ENCODE data around the gene SPRY1.

SPRY1 gene

GRCh38 chr4:123430501-123430900 is 33.9 kb downstream of the SPRY1 start:
- DNase-seq (ENCODE audit: low read depth) = no peak
- H3K4me3 ChIP-seq (ENCODE audit: low read depth, low read length) = no peak overlapping the region

GRCh38 chr4:123433573-123433972 is 37.0 kb downstream of the SPRY1 start:
- H3K4me3 ChIP-seq (ENCODE audit: low read depth, low read length) = no peak overlapping the region
- no peak for DNase-seq (ENCODE audit: low read depth)

GRCh38 chr4:123433976-123434375 is 37.4 kb downstream of the SPRY1 start:
- no peak for DNase-seq (ENCODE audit: low read depth)
- no peak overlapping the region for H3K4me3 ChIP-seq (ENCODE audit: low read depth, low read length)

GRCh38 chr4:123435246-123436113 is 38.9 kb downstream of the SPRY1 start:
- no peak overlapping the region for H3K4me3 ChIP-seq (ENCODE audit: low read depth, low read length)
- no peak for DNase-seq (ENCODE audit: low read depth)

GRCh38 chr4:123438031-123438430 is 41.4 kb downstream of the SPRY1 start:
- no peak for DNase-seq (ENCODE audit: low read depth)
- no peak overlapping the region for H3K4me3 ChIP-seq (ENCODE audit: low read depth, low read length)

- no peak for DNase-seq (ENCODE audit: low read depth)
- H3K4me3 ChIP-seq (ENCODE audit: low read depth, low read length) = no peak overlapping the region
Observed at GRCh38 chr4:123443401-123444289, 47.0 kb downstream of the SPRY1 start.

- no peak overlapping the region for H3K4me3 ChIP-seq (ENCODE audit: low read depth, low read length)
Observed at GRCh38 chr4:123444290-123444731, 47.7 kb downstream of the SPRY1 start.

GRCh38 chr4:123446865-123447474 is 50.4 kb downstream of the SPRY1 start:
- no peak overlapping the region for H3K4me3 ChIP-seq (ENCODE audit: low read depth, low read length)
- no peak for DNase-seq (ENCODE audit: low read depth)

More at GRCh38 chr4:123444290-123444731, 47.7 kb downstream of the SPRY1 start:
- DNase-seq (ENCODE audit: low read depth) = peak; percentile 17

- no peak overlapping the region for H3K4me3 ChIP-seq (ENCODE audit: low read depth, low read length)
- no peak for DNase-seq (ENCODE audit: low read depth)
Observed at GRCh38 chr4:123449362-123449761, 52.8 kb downstream of the SPRY1 start.

- DNase-seq (ENCODE audit: low read depth) = no peak
Observed at GRCh38 chr4:123449780-123450179, 53.2 kb downstream of the SPRY1 start.

GRCh38 chr4:123450393-123450792 is 53.8 kb downstream of the SPRY1 start:
- DNase-seq (ENCODE audit: low read depth) = no peak
- no peak overlapping the region for H3K4me3 ChIP-seq (ENCODE audit: low read depth, low read length)

More at GRCh38 chr4:123449780-123450179, 53.2 kb downstream of the SPRY1 start:
- H3K4me3 ChIP-seq (ENCODE audit: low read depth, low read length) = no peak overlapping the region

GRCh38 chr4:123452616-123453015 is 56.0 kb downstream of the SPRY1 start:
- DNase-seq (ENCODE audit: low read depth) = peak; percentile 75
- no peak overlapping the region for H3K4me3 ChIP-seq (ENCODE audit: low read depth, low read length)

GRCh38 chr4:123453061-123453680 is 56.6 kb downstream of the SPRY1 start:
- H3K4me3 ChIP-seq (ENCODE audit: low read depth, low read length) = no peak overlapping the region
- DNase-seq (ENCODE audit: low read depth) = no peak
